Stimulated activated CD4-positive, alpha-beta T cell treated with anti-CD3 and anti-CD28 coated beads, Interleukin-1b, Interleukin-23, amount 100 ng/mL, for 24 hours (primary cell): Measurements from ENCODE around the gene DNAJB11.
A peak's percentile ranks its signal among the peaks of the same experiment; 100 is the strongest.

Source experiments
- DNase-seq, 4 experiments: peaks; one replicate each; pipeline ENCODE4 v3.0.0-alpha.2; 2020; ENCODE audit warnings: low read depth in 4 of 4, low spot score in 1 of 4

Gene DNAJB11

DNA sequence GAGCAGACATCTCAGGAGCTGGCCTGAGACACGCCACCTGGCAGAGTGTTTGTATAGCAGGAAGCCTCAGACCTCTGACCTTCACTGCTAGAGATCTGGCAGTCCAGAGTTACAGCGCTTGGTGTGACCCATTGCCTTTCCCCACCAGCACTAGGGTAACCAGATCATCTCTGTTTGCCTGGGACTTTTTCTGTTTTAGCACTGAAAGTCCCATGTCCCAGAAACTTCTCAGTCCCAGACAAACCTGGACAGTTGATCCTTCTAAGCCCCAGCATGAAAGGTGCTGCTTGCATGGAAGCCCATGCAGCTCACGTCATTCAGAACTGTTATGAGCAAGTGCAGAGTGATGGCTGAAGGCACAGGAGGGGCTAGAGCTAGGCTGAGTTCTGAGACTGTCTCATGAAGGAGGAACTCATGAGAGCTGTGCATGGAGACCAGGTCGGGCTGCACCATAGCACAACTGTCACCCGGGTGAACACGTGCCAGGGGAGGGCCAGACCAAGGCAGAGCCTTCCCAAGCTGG, 24.1 kb downstream of the DNAJB11 start:
- DNase-seq: no peak

DNA sequence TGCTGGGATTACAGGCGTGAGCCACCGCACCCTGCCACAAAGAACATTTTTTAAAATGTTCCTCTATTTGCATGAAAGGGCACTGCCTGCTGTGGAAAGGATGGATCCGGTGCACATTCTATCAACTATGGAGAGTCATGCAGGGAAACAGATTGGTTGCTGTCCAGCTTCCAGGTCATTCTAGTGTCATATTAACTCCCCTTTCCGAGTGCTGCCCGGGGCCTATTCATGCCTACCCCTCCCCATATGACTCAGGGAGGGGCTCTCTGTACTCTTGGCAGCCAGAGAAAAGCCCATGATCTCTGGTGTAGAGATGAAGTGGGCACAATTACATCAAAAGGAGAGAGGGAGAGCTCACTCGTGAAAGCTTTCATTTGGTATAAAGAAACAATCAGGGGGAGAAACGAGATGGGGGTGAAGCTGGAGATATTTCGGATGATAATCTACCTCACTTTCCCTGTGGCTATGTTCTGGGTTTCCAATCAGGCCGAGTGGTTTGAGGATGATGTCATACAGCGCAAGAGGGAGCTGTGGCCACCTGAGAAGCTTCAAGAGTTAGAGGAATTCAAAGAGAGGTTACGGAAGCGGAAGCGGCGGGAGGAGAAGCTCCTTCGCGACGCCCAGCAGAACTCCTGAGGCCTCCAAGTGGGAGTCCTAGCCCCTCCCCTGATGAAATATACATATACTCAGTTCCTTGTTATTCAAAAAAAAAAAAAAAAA, 26.2 kb downstream of the DNAJB11 start:
- DNase-seq: no peak

DNA sequence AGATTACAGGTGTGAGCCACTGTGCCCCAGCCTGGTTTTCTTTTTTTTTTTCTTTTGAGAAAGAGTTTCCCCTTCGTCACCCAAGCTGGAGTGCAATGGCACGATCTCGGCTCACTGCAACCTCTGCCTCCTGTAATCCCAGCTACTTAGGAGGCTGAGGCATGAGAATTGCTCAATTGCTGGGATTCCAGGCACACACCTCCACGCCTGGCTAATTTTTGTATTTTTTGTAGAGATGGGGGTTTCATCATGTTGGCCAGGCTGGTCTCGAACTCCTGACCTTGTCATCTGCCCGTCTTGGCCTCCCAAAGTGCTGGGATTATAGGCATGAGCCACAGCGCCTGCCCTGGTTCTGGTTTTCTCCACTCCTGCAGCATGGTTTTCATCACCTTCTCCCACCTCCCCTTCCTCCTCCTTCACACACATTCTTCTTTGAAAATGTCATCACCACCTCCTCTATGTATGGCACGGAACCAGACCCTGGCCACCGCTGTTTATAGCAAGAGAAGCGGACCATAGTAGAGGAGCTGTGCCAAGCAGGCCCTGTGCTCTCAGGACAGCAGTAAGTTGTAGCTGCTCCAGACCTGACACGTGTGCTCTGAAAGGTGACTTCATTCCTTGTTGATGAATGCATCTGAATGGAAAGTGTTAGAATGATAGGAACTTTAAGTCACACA, 27.7 kb downstream of the DNAJB11 start:
- no peak for DNase-seq

DNA sequence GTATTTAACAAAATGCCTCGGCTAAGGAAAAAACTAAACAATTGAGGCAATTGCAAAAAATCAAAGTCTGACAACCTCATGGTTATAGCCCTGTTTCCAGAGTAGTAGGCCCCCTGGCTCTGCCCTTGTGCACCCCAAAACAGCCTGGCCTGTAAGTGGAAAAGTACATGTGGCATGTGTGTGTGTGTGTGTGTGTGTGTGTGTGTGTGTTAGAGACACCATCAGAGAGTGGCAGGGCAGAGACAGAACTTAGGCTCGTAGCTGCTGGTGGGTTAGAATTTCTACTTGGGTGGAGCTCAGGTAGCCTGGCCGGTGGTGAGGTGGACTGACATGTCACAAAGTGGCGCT, 28.2 kb downstream of the DNAJB11 start:
- DNase-seq: no peak

DNA sequence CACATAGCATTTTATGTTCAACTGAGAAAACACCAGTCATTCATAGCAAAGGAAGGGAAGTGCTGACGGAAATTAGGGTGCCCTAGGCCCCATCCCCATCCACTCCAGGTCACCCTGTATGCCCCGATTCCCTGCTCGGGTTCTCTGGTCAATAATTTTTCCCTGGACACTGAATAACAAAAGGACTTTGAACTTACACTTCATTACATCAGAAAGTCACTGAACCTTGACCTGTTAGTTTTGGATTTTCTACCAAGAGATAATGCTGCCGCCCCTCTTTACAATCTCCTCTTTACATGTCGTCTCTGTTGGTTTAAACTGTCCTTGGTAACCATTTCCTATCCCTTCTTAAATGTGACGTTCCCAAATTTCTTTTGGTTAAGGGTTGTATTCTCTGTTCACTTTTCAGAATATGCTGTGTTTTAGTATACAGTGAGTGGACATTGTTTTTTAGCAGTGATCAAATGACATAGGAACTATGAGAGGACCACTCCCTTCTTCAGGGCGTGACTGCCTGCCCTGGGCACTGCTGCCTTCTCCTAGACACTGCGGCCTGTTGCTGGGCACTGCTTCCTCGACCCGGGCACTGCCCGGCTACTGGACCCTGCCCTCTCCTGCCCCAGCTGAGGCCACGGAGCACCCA, 28.7 kb downstream of the DNAJB11 start:
- DNase-seq: no peak

DNA sequence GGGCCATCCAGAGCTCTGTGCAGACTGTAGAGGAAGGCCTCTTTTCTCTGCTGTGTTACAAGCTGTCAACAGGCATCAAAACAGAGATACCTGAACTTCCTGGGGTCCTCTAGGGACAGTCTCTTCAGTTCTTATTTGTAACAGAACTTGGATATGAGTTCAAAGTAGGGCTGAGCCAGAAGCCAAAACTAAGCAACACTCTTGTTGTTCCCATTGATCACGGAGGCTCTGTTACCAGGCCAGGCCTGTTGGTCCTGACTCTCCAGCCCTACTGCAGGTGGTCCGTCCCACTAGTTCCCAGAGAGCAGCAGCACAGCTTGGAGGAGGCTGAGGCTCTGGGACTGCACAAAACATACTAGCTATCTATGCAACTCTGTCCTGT, 29.3 kb downstream of the DNAJB11 start:
- DNase-seq: no peak

DNA sequence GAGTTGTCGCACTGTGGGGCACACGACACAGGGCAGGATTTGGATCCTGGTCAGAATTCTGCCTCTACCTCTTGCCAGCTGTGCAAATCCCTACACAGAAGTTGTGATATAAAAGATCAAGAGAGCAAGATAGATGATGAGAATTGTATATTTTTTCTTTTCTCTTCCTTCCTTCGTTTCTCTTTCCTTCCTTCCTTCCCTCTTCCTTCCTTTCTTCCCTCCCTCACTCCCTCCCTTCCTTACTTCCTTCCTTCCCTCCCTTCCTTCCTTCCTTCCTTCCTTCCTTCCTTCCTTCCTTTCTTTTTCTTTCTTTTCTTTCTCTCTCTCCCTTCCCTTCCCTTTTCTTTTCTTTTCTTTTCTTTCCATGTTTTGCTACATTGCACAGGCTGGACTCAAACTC, 30.4 kb downstream of the DNAJB11 start:
- DNase-seq: no peak

DNA sequence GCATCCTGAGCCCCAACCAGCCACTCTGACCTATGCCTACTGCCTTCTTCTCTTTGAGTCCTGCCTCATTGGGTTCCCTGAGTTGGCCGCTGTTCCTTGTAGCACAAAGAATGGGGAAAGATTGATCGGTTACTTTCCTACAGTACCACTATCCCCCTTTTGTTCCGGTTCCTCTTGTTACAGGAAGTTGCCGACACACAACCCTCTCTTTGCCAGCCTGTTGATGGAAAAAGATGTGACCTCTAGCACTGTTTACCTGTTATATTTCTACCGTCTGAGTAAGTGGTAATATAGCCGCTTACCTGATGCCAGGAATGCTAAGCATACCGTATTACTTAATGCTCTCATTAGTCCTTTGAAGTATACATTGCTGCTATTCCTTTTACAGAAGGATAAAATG, 32.6 kb downstream of the DNAJB11 start:
- DNase-seq: no peak

DNA sequence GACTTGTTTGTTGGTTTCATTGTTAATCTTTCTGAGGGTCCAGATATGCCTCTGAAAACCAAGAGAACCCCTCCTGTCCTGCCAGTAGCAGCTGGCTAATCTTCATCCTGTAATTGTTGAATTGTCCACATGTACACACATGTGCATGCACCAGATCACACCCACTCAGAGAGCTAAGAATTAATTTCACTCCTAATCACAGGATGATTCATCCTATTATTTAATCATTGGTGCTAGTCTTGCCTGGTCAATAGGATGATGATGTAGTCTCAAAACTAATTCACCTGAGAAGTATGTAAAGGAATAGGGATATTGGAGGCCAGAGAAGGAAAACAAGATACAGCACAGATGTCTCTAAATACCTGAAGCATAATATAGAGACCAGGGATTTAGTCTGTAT, 34.6 kb downstream of the DNAJB11 start:
- no peak for DNase-seq

DNA sequence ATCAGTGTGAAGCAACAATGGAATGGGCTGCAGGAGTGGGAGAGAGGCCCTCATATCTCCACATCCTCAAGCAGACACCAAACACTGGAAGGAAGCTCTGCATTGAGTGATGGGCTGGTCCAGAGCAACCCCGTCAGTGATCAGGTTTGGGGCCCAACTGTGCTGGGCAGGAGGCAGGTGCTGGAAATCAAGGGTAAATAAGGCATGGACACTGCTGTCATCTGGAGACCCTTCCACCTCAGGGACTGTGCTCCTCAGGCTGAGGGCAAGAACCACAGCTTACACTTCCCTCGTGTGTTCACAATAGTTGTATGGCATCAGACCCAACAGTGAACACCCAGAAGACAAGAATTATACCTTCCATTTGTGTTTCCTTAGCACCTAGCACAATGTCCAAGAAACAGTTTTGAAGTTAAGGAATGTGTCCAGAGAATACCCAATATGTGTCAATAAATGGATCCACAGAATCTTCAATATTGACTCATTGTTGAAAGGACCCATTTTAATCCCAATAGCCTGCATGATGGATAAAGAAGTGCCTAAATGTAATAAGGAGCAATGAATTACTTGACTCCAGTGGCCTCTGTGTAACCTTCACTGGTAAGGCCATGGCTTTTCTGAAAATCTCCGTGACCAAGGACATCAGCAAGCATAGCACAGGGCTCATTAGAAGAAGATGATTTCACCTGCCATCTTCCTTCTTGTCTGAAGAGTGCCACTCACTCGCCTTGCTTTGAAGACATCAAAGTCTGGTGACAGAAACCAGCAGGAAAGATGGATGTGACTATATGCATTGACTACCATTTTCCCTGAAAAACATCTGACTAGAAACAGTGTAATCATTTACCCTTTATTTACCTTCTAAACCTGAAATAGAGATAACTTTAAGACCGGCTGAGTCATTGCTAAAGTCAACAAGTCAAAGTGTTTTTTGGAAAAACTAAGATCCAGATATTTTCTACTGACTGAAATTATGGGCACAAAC, 35.3 kb downstream of the DNAJB11 start:
- no peak for DNase-seq

DNA sequence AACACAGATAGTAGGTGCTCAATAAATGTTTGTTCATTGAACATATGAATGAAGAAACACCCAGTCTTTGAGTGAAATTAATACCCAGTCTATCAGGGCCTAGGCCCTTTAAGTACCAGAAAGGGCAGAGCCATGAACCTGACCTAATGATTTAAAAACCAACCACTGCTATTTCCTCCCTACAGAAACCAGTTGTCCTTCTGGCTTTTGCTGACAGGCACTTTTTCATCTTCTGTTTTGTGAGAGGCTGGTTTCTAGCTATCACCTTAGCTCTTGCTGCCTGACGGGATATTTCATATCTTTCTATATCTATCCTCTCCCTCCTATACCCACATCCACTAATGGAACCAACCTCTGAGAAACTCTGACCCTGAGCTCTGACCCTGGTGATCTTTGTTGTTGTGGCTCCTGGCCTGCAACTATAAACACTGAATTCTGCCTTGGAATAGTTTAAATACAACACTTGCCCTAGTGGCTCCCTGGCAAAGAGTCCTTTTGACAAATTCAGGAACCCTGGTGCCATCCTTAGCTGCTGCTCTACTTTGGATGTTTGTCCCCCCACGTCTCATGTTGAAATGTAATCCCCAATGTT, 38.2 kb downstream of the DNAJB11 start:
- DNase-seq: no peak

DNA sequence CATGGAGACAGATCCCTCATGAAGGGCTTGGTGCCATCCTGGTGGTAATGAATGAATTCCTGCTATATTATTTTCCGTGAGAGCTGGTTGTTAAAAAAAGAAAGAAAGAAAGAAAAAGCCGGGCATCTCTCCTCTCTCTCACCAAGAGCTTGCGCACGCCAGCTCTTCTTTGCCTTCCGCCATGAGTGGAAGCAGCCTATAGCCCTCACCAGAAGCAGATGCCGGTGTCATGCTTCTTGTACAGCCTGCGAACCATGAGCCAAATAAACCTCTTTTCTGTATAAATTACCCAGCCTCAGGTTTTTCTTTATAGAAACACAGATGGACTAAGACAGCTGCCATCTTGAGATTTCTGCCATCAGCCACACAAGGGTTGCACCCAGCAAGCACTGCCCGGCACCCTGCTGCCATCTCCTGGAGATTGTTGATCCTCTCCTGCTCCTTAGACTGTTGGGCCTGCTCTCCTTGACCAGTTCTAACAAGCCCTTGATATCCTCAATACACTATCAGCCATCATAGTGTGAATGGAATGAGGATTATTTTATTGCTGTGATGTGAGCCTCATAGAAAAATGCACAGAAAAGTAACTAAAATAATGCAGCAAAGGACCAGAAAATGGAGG, 38.8 kb downstream of the DNAJB11 start:
- no peak for DNase-seq

DNA sequence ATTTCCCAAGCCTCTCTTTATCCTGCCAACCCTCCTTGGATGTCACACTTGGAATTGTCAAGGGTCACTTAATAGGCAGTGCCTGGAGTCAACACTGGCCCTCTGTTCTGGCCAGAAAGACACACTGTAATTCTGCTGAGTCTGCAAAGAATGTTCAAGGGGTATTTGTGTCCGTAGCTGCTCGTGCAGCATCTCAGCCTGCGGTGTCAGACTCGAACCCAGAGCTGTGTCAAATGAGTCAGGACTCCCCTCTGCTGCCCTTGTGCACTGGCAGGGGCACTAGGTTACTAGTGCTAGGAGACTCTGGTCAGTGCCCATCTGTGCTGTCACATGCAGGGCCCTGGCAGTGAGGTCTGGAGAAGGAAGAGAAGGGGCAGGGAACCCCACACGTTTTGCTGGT, 41.5 kb downstream of the DNAJB11 start:
- DNase-seq: no peak

DNA sequence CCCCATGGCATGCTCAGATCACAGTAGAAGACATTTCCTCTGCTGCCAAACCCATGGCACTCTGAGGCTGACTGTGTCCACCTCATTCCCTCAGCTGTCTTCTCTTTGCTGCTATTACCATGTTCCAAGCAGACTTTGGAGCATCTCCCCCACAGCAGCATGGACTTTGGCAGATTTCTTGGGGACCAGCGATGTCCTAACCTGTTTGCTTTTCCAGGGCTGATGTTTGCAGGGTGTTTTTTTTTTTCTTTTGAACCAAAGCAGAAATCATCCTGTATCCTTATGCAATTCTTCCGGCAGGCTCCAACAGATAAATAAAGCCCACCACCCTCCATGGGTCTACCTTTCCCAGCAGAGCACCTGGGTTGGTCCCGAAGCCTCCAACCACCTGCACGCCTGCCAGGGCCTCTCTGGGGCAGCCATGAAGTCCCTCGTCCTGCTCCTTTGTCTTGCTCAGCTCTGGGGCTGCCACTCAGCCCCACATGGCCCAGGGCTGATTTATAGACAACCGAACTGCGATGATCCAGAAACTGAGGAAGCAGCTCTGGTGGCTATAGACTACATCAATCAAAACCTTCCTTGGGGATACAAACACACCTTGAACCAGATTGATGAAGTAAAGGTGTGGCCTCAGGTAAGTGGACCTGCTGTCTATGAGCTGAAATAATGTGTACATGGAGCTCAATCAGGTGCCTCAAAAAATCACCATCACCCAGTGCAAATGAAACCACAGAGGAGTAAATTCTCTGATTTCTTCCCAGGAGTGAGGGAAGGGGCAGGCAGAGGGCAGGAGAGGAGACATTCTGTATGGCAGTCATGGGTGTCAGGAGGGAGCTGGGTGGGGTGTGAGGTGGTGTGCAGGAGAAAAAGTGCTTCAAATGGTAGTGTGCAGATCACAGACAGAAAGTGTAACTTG, 42.5 kb downstream of the DNAJB11 start, which contains the start of gene AHSG:
AHSG (plus strand) TSS at position 340 of the 916 bp plus-strand sequence; CDS start at position 422, 82 bp downstream.
- DNase-seq: no peak

DNA sequence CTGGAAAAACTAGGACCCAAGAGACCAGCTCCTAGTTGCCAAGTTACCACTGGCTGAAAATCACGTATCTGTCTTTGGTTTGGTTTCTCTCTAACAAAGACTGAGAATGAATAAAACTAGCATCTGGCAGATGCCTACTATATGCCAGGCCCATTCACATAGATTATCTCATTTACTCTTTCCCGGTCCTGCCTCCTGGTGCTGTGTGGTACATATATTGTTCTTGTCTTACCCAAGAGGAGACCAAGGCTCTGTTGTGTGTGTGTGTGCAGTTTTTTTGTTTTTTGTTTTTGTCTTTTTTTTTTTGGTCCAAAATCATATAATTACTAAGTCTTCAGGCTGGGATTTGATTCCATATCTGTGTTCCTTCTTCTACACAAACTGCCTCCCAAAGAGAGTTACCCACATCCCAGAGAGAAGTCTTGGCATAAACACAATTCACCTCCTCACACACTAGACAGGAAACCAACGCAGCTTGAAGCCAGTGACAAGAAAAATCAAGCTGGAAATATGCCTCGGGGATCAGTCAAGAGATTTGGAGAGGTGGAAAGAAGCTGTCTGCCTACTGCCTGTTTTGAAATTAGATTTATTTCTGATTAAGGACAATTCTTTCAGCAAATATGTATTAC, 43.2 kb downstream of the DNAJB11 start:
- DNase-seq: no peak

DNA sequence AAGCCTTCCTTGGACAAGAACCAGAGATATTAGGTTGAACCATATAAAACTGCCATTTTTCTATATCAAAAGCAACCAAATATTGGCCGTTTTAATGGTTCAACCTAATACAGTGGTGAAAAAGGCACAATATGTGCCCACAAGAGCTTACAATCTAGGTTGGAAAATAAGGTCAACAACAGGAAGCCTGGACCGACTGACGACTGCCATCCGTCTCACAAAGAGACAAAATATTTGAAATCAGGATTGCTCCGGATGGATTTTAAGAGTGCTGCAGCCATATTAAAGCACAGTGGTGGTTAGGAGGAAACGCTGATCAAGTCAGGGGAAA, 43.7 kb downstream of the DNAJB11 start:
- DNase-seq: no peak

DNA sequence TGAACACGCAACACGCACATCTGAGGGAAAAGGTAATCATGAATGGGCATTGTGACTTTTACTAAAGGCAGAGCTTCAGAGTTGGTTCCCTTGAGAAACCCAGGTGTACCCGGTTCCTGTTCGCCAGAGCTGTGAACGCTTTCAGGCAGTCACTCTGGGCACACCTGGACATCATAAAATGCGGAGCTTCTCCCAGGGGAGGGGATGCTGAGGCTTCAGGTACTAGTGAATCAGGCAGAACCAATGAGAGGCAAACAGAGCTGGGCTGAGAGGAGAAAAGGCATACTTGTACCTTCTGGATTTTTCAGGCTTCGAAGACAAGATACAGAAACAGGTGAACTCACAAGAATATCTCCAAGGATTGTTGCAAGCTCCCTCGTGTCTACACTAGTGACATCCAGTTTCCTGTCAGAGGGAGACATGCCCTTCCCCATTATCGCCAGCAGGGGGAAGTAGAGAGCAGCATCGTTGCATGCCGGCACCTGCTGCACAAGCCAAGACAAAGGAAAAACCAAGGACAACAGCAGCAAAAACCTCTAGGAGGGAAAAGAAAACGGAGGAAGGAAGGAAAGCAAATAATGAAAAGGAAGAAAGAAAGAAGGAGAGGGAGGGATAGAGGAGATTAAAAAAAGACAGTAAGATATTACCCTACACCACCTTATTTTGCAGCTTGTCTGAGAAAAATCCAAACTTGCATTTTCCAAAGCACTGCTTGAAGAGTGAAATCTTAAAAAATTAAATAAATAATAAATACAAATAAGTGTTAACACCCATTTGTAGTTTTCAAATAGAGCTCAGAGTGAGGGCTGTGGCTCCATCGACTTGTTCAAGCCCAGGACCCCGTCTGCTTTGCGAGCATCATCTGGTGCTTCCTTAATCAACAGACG, 44.3 kb downstream of the DNAJB11 start:
- DNase-seq: peak; percentile 56 to 70 (median 60)

DNA sequence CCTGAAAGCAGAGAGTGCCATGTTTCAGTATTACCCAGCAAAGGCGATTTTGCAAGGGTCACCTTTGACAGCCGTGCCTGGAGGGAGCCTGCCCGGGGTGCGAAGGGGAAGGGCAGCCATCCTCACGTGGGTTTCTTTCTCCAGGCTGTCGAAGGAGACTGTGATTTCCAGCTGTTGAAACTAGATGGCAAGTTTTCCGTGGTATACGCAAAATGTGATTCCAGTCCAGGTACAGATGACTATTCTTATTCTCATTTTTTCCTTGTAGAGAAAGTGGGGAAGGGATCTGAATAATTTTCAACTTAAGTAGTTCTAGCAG, 45.7 kb downstream of the DNAJB11 start:
- no peak for DNase-seq
